Endothelial cell (in vitro differentiated cells): ENCODE measurements around the gene GRM7. TPM values are rescaled to one million over a fixed set of nuclear protein-coding genes. Genes with fewer than 3 reads are reported as not detected.
A peak's percentile ranks its signal among the peaks of the same experiment; 100 is the strongest.

Experiments
- DNase-seq: peaks from one replicate; pipeline ENCODE4 v3.0.0; 2021; ENCODE audit warnings: low spot score
- H3K27ac Mint-ChIP-seq: one replicate; pipeline ENCODE4 v1.8.0; 2021; ENCODE audit warnings: mixed read lengths, inconsistent platforms; ENCODE audit not compliant: unreplicated experiment
- H3K27me3 Mint-ChIP-seq: one replicate; pipeline ENCODE4 v1.8.0; 2021; ENCODE audit warnings: mild to moderate bottlenecking, moderate library complexity, mixed read lengths, inconsistent platforms; ENCODE audit not compliant: unreplicated experiment
- H3K36me3 Mint-ChIP-seq: one replicate; pipeline ENCODE4 v1.8.0; 2021; ENCODE audit warnings: mild to moderate bottlenecking, low read depth, mixed read lengths, inconsistent platforms; ENCODE audit not compliant: unreplicated experiment
- H3K4me1 Mint-ChIP-seq: one replicate; pipeline ENCODE4 v1.8.0; 2021; ENCODE audit warnings: mild to moderate bottlenecking, mixed read lengths, inconsistent platforms; ENCODE audit not compliant: unreplicated experiment
- H3K4me3 Mint-ChIP-seq: one replicate; pipeline ENCODE4 v1.8.0; 2021; ENCODE audit warnings: mild to moderate bottlenecking, mixed read lengths, inconsistent platforms; ENCODE audit not compliant: unreplicated experiment
- H3K9me3 Mint-ChIP-seq: one replicate; pipeline ENCODE4 v1.8.0; 2021; ENCODE audit warnings: mixed read lengths, inconsistent platforms; ENCODE audit not compliant: unreplicated experiment
- CTCF ChIP-seq: fragments of 200-600 bp; sonication (generic); IDR thresholded peaks from one replicate; pipeline ENCODE4 v1.5.0; 2021; ENCODE audit warnings: antibody characterized with exemption; ENCODE audit not compliant: unreplicated experiment
- total RNA-seq: library from RNA; stranded (reverse); fragmentation: NEBNext Ultra II Directional; extraction: Animal tissue kit (Norgen Biotek cat#: 25700); gene quantifications from one replicate; pipeline ENCODE4 v1.2.1, GENCODE V29; 2021; ENCODE audit not compliant: unreplicated experiment

Gene GRM7
- total RNA-seq, 1 donor from 2014 or later = 0.18 TPM

GRCh38 chr3:7489417-7489816 lies 628.5 kb downstream of the GRM7 start:
- Mint-ChIP-seq H3K9me3 (no peaks in the 10 kb centered on the region), H3K4me3 (no peak overlapping the region), H3K4me1 (no peaks in the 10 kb centered on the region), H3K27ac (no peak overlapping the region), H3K27me3 (no peaks in the 10 kb centered on the region), H3K36me3 (no peaks in the 10 kb centered on the region)
- DNase-seq = no peak
- TF ChIP-seq CTCF = no peak

- no peak for DNase-seq
- no peaks in the 10 kb centered on the region for H3K27me3 Mint-ChIP-seq
- no peak for TF ChIP-seq CTCF
- no peaks in the 10 kb centered on the region for H3K36me3 Mint-ChIP-seq
- H3K9me3 Mint-ChIP-seq = no peaks in the 10 kb centered on the region
- H3K27ac Mint-ChIP-seq = no peak overlapping the region
- no peak overlapping the region for H3K4me3 Mint-ChIP-seq
- no peaks in the 10 kb centered on the region for H3K4me1 Mint-ChIP-seq
These were observed 637.8 kb downstream of the GRM7 start for GRCh38 chr3:7498715-7499114.

GRCh38 chr3:7503431-7503830 lies 642.5 kb downstream of the GRM7 start:
- no peak for DNase-seq
- H3K36me3 Mint-ChIP-seq = no peaks in the 10 kb centered on the region
- no peak overlapping the region for H3K4me3 Mint-ChIP-seq
- no peak for TF ChIP-seq CTCF
- H3K27me3 Mint-ChIP-seq = no peaks in the 10 kb centered on the region
- peaks cover 11% of the 10 kb centered on the region for H3K4me1 Mint-ChIP-seq
- H3K9me3 Mint-ChIP-seq = no peaks in the 10 kb centered on the region
- no peak overlapping the region for H3K27ac Mint-ChIP-seq

- peak; percentile 8 for DNase-seq
- H3K27ac Mint-ChIP-seq = no peak overlapping the region
- TF ChIP-seq CTCF = no peak
- H3K4me3 Mint-ChIP-seq = no peak overlapping the region
- no peaks in the 10 kb centered on the region for H3K9me3 Mint-ChIP-seq
- H3K36me3 Mint-ChIP-seq = no peaks in the 10 kb centered on the region
- H3K27me3 Mint-ChIP-seq = no peaks in the 10 kb centered on the region
- peaks cover 11% of the 10 kb centered on the region for H3K4me1 Mint-ChIP-seq
These were observed 644.2 kb downstream of the GRM7 start for GRCh38 chr3:7504886-7505775.

- H3K27me3 Mint-ChIP-seq = no peaks in the 10 kb centered on the region
- no peaks in the 10 kb centered on the region for H3K36me3 Mint-ChIP-seq
- no peak overlapping the region for H3K4me3 Mint-ChIP-seq
- no peak for DNase-seq
- no peak overlapping the region for H3K27ac Mint-ChIP-seq
- peaks cover 11% of the 10 kb centered on the region for H3K4me1 Mint-ChIP-seq
- TF ChIP-seq CTCF = no peak
- H3K9me3 Mint-ChIP-seq = no peaks in the 10 kb centered on the region
These were observed 645.8 kb downstream of the GRM7 start for GRCh38 chr3:7506606-7507180.
